Measurements from ENCODE around the gene INSM2. TPM values are rescaled to one million over a fixed set of nuclear protein-coding genes. Genes with fewer than 3 reads are reported as not detected.

INSM2 gene
- total RNA-seq, 2 experiments from 2014 or later = not detected

DNA sequence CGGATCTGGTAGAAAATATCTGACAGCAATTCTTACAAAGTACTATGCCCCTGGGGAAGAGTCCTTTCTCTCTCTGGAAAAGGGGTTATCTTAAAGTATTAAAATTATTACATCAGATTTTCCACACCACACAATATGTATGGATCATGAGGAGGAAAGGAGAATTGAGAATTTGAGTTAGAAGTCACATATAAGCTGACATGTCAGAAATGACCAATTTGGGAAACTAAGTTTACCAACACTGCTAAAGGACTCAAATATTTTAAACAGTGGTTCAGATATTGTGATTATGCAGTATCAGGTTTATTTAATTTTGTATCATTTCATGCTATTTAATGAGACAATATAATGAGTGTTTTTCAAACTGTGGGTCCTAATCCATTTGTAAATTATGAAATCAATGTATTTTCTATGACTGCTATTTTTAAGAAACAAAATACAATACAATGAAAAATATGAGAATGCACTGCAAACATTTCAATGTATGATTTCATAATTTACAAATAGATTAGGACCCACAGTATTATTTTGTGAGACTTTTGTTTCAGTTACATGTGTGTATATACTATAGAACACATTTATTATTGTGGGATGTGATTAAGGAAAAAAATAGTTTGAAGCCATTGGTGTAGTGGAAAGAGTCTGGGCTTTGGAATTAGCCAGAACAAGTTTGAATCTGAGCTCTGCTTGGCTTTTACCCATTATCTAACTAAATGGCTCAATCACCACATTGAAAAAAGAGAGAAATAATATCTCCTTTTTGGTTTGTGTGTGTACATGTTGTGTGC, 1.8 kb upstream of the INSM2 start:
- peaks cover 6% of the 10 kb centered on the region for H3K4me1 Mint-ChIP-seq (ENCODE audit: low read depth)
- H3K4me3 Mint-ChIP-seq = no peak overlapping the region
- H3K27ac Mint-ChIP-seq = no peak overlapping the region
- no peaks in the 10 kb centered on the region for H3K9me3 Mint-ChIP-seq
- no peaks in the 10 kb centered on the region for H3K36me3 Mint-ChIP-seq (ENCODE audit: low read depth)
- no peak for TF ChIP-seq CTCF (IDR thresholded peaks at IDR 0.05)
- peaks cover 52% of the 10 kb centered on the region for H3K27me3 Mint-ChIP-seq
- CTCF ChIA-PET = interaction anchor here (2.4 kb wide), 1 partner anchor 11 kb away, joined by 6 read pairs; no protein-coding TSS in a partner anchor
- POLR2A ChIA-PET = interaction anchor here (0.5 kb wide), 1 partner anchor 931 kb away, joined by 3 read pairs; no protein-coding TSS in a partner anchor
- DNase-seq (no peak), ATAC-seq (no peak)
- intact Hi-C loops (cut with micrococcal nuclease) = no loop called here

DNA sequence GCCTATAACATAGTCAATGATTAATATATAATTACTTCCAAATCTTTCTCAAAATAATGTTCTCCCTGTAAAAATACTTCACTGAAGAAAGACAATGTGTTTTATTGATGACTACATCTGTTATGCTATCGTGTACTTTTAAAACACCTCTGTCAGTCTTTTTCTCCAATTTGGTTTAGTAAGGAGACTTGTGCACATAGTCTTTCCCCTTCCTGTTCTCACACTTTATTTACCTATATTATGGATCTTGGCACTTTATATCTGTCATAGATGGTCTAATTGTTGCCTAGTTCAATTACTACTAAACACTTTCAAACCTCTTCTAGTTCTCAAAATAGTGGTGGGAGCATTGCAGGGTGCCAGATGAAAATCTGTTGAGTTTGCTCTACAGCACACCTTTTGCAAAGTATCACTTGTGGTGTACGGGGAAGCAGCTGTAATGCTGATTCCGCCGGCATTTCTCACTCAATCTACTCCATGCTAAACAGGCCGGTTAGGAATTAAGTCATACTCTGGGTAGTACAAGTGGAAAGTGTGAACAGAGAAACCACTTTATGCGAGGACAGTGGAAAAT, 1.1 kb upstream of the INSM2 start:
- CTCF ChIA-PET = interaction anchor here (1.0 to 1.4 kb wide), 4 partner anchors 19 to 285 kb away, joined by 3 to 4 read pairs (median 4); no protein-coding TSS in a partner anchor
- peaks cover under 1% of the 10 kb centered on the region for H3K36me3 Mint-ChIP-seq (ENCODE audit: low read depth)

DNA sequence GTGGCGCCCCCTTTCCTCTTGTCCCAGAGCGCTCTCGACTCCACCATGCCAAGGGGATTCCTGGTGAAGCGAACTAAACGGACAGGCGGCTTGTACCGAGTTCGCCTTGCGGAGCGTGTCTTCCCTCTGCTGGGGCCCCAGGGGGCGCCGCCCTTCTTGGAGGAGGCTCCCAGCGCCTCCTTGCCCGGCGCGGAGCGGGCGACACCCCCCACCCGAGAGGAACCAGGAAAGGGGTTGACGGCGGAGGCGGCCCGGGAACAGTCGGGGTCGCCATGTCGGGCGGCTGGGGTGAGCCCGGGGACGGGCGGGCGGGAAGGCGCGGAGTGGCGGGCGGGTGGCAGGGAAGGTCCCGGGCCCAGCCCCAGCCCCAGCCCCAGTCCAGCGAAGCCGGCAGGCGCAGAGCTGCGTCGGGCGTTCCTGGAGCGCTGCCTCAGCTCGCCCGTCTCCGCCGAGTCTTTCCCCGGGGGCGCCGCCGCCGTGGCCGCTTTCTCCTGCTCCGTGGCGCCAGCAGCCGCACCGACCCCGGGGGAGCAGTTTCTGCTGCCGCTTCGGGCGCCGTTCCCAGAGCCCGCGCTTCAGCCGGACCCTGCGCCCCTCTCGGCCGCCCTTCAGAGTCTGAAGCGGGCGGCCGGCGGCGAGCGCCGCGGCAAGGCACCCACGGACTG, 376 bp downstream of the INSM2 start:
- CTCF ChIA-PET = interaction anchor here (1.0 to 1.4 kb wide), 4 partner anchors 18 to 283 kb away, joined by 3 to 4 read pairs (median 4); no protein-coding TSS in a partner anchor
- H3K9me3 Mint-ChIP-seq = no peaks in the 10 kb centered on the region
- H3K4me1 Mint-ChIP-seq (ENCODE audit: low read depth) = peaks cover 6% of the 10 kb centered on the region
- H3K27me3 Mint-ChIP-seq = peaks cover 52% of the 10 kb centered on the region
- POLR2A ChIA-PET = interaction anchor here (1.7 kb wide), 1 partner anchor 28 kb away, joined by 3 read pairs; no protein-coding TSS in a partner anchor
- H3K27ac Mint-ChIP-seq = no peak overlapping the region
- no peak for TF ChIP-seq CTCF (IDR thresholded peaks at IDR 0.05)
- ATAC-seq = peak; percentile 22
- H3K4me3 Mint-ChIP-seq = peak overlapping the region; percentile 69
- peaks cover 5% of the 10 kb centered on the region for H3K36me3 Mint-ChIP-seq (ENCODE audit: low read depth)
- peak; percentile 15 for DNase-seq
- intact Hi-C loops (cut with micrococcal nuclease) = no loop called here

More for the DNA sequence above, 1.1 kb upstream of the INSM2 start:
- POLR2A ChIA-PET = interaction anchor here (0.5 kb wide), 1 partner anchor 932 kb away, joined by 3 read pairs; no protein-coding TSS in a partner anchor
- DNase-seq (peak; percentile 3), ATAC-seq (no peak)
- Mint-ChIP-seq H3K27me3 (peaks cover 52% of the 10 kb centered on the region), H3K4me3 (peak overlapping the region; percentile 69), H3K4me1 (ENCODE audit: low read depth) (peaks cover 6% of the 10 kb centered on the region), H3K9me3 (no peaks in the 10 kb centered on the region), H3K27ac (no peak overlapping the region)
- intact Hi-C loops (cut with micrococcal nuclease) = no loop called here
- no peak for TF ChIP-seq CTCF (IDR thresholded peaks at IDR 0.05)

DNA sequence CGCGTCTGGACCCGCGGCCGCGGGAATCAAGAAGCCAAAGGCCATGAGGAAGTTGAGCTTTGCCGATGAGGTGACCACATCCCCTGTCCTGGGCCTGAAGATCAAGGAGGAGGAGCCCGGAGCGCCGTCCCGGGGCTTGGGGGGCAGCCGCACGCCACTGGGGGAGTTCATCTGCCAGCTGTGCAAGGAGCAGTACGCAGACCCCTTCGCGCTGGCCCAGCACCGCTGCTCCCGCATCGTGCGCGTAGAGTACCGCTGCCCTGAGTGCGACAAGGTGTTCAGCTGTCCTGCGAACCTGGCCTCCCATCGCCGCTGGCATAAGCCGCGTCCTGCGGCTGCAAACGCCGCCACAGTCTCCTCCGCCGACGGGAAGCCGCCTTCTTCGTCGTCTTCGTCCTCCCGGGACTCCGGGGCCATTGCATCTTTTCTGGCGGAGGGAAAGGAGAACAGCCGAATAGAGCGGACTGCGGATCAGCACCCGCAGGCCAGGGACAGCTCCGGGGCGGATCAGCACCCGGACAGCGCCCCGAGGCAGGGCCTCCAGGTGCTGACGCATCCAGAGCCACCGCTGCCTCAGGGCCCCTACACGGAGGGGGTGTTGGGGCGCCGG, 1.0 kb downstream of the INSM2 start:
- POLR2A ChIA-PET = interaction anchor here (1.7 kb wide), 1 partner anchor 29 kb away, joined by 3 read pairs; no protein-coding TSS in a partner anchor

More for the DNA sequence above, 1.0 kb downstream of the INSM2 start:
- H3K27ac Mint-ChIP-seq = no peak overlapping the region
- H3K36me3 Mint-ChIP-seq (ENCODE audit: low read depth) = peaks cover 9% of the 10 kb centered on the region
- CTCF ChIA-PET = no interaction called here
- H3K4me3 Mint-ChIP-seq = peak overlapping the region; percentile 69
- H3K27me3 Mint-ChIP-seq = peaks cover 48% of the 10 kb centered on the region
- ATAC-seq (peak; percentile 88), DNase-seq (peak; percentile 73)
- peaks cover 6% of the 10 kb centered on the region for H3K4me1 Mint-ChIP-seq (ENCODE audit: low read depth)
- no peak for TF ChIP-seq CTCF (IDR thresholded peaks at IDR 0.05)
- intact Hi-C loops (cut with micrococcal nuclease) = no loop called here
- no peaks in the 10 kb centered on the region for H3K9me3 Mint-ChIP-seq

All from activated CD8-positive, alpha-beta T cell treated with anti-CD3 and anti-CD28 coated beads for 36 hours (primary cell).